ENCODE results near the gene LRFN4. TPM values are rescaled to one million over a fixed set of nuclear protein-coding genes. Genes with fewer than 3 reads are reported as not detected.

LRFN4 gene
- total RNA-seq: 10 to 100 TPM; 10.2 to 16.6 (median 12.4) TPM

DNA sequence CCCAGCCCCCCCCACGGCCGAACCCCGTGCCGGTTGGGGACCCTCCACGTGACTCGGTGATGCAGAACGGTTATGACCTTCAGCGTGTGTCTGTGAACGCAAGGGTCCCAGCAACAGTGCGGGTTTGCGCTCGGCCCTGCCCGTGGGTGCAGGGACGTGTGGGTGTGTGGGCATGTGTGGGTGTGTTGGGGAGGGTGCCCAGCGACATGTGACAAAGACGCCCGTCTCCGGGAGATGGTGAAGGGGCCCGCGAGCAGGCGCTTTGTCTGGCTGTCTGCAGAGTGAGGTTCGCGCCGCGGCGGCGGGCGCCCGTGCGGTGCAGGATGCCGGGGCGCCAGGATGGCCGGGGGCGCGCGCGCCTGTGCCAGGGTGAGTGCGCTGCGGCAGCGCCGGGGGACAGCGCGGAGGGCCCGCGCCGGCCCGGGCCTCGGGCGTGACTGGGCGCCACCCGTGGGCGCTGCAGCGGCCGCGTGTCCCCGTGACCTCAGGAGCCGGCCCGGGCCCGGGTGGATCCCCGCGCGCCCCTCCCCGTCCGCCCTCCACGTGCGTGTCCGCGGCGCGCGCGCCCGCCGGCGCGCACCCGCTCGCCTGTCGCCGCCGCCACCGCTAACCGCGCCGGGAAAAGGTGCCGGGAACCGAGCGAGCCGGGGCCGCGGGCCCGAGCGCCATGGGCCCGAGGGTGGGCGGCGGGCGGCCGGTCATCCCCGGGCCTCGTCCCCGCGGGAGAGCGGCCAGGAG, at the start of gene LRFN4:
Gene LRFN4, plus strand, starts transcription at position 569 of the 738 bp plus-strand sequence. CDS start 681 bp downstream, outside the sequence.
- TF ChIP-seq, protein P1, sequence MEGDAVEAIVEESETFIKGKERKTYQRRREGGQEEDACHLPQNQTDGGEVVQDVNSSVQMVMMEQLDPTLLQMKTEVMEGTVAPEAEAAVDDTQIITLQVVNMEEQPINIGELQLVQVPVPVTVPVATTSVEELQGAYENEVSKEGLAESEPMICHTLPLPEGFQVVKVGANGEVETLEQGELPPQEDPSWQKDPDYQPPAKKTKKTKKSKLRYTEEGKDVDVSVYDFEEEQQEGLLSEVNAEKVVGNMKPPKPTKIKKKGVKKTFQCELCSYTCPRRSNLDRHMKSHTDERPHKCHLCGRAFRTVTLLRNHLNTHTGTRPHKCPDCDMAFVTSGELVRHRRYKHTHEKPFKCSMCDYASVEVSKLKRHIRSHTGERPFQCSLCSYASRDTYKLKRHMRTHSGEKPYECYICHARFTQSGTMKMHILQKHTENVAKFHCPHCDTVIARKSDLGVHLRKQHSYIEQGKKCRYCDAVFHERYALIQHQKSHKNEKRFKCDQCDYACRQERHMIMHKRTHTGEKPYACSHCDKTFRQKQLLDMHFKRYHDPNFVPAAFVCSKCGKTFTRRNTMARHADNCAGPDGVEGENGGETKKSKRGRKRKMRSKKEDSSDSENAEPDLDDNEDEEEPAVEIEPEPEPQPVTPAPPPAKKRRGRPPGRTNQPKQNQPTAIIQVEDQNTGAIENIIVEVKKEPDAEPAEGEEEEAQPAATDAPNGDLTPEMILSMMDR (IDR thresholded peaks at IDR 0.05): no peak
- DNase-seq (ENCODE audit: low spot score): no peak
- ATAC-seq (ENCODE audit: low FRiP score): peak; percentile 17

- DNase-seq (ENCODE audit: low spot score): no peak
These were observed 47.3 kb upstream of the LRFN4 start for GRCh38 chr11:66809592-66809991.

DNA sequence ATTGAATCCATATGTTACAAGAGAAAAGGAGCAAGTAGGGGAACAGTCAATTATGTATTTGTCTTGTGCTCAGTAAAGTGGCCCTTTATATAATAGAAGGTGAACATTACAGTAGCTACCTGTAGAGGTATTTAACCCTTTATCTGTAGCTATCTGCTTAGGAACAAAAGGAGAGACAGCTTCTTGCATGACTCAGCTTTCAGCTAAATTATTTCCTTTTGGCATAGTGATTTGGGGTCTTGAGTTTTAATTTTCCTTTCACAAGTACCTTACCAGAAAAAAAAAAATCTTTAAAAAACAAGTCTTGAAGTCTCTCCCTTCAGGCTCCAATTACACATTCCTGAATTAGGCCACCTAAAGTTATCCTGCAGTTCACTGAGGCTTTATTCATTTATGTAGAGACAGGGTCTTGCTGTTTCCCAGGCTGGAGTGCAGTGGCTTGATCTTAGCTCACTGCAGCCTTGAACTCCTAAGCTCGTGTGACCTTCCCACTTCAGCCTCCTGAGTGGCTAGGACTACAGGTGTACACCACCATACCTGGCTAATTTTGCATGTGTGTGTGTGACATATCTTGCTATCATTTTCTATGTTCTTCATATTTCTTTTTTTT, 46.2 kb upstream of the LRFN4 start:
- DNase-seq (ENCODE audit: low spot score) (no peak), ATAC-seq (ENCODE audit: low FRiP score) (no peak)
- TF ChIP-seq, protein P1 (IDR thresholded peaks at IDR 0.05): no peak

More at GRCh38 chr11:66809592-66809991, 47.3 kb upstream of the LRFN4 start:
- TF ChIP-seq, protein P1 (IDR thresholded peaks at IDR 0.05): no peak
- ATAC-seq (ENCODE audit: low FRiP score): no peak

GRCh38 chr11:66814678-66815077, 42.2 kb upstream of the LRFN4 start:
- TF ChIP-seq, protein P1 (IDR thresholded peaks at IDR 0.05): no peak
- no peak for DNase-seq (ENCODE audit: low spot score)
- no peak for ATAC-seq (ENCODE audit: low FRiP score)

- TF ChIP-seq, protein P1 (IDR thresholded peaks at IDR 0.05): no peak
- ATAC-seq (ENCODE audit: low FRiP score) (no peak), DNase-seq (ENCODE audit: low spot score) (no peak)
These were observed 41.2 kb upstream of the LRFN4 start for GRCh38 chr11:66815646-66816045.

- DNase-seq (ENCODE audit: low spot score) (no peak), ATAC-seq (ENCODE audit: low FRiP score) (no peak)
- TF ChIP-seq, protein P1 (IDR thresholded peaks at IDR 0.05): no peak
These were observed 38.5 kb upstream of the LRFN4 start for GRCh38 chr11:66818231-66818955.
